ENCODE results near the gene CDKL4.
A peak's percentile ranks its signal among the peaks of the same experiment; 100 is the strongest.
"Not testable (repeated sequence)": the region's sequence is repeated elsewhere in the genome, so short reads cannot be mapped to it uniquely, and the experiment has no call there.

The CDKL4 gene

DNA sequence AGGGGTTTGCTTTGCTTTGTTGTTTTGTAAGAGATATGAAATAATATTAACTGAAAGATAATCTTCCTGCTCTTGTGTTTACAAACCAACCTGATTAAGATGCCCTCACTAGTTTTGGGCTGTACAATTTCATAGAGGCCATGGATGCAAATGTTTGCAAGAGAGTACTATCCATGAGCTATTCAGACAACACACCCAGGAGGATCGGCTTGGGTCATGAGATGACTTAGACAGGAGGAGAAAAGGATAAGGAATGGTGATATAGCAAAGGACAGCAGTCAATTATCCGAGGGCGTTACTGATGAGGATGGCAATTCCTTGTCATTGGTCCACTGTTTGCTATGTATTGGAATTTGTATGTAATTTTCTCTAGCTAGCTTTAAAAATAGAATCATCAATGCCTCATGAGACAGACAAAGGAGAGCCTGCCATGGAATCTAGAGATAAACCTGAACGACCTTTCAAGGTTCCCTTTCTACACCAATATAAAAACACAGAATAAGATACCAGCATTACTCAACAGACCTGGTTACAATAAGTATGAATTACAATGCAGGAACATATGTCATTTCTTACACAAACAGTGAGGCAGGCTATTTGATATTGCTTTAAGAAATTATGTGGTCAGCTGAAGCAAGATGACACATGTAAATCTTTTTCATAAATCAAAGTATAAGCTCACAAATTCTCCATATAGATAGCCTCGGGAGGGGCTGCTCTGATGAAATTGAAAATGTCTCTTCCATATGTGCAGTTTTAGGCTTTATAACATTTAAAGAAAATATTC lies 68.6 kb downstream of the CDKL4 start:
- no peak for DNase-seq

DNA sequence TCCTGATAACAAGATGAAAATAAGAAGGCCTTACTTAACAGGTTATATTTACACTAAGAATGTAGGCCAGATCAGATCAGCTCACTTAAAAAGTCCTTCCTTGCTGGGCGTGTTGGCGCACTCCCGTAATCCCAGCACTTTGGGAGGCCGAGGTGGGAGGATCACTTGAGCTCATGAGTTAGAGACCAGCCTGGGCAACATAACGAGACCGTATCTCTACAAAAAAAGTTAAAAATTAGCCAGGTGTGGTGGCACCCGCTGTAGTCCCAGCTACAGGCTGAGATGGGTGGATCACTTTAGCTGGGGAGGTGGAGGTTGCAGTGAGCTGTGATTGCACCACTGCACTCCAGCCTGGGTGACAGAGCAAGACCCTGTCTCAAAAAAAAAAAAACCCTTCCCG lies 69.7 kb downstream of the CDKL4 start:
- no peak for DNase-seq

DNA sequence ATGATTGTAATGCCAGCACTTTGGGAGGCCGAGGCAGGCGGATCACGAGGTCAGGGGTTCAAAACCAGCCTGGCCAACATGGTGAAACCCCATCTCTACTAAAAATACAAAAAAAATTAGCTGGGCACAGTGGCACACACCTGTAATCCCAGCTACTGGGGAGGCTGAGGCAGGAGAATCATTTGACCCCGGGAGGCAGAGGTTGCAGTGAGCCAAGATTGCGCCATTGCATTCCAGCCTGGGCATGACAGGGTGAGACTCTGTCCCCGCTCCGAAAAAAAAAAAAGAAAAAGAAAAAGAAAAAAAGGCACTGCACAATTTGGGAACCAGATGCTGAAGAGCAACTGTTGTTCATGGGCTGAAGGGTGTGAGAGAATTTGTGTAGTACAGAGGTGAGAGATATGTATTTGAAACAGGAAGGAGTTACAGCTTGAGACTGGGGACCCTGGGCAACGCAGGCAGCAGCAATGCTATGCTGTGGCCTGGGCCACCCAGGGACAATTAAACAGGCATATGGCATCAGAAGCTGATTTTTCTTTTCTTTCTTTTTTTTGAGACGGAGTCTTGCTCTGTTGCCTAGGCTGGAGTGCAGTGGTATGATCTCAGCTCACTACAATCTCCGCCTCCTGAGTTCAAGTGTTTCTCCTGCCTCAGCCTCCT lies 71.6 kb downstream of the CDKL4 start:
- DNase-seq, result not testable (repeated sequence)

- DNase-seq, result no peak
These were observed 72.1 kb downstream of the CDKL4 start for GRCh38 chr2:39171621-39172020.

- DNase-seq, result no peak
These were observed 79.7 kb downstream of the CDKL4 start for GRCh38 chr2:39164089-39164488.

DNA sequence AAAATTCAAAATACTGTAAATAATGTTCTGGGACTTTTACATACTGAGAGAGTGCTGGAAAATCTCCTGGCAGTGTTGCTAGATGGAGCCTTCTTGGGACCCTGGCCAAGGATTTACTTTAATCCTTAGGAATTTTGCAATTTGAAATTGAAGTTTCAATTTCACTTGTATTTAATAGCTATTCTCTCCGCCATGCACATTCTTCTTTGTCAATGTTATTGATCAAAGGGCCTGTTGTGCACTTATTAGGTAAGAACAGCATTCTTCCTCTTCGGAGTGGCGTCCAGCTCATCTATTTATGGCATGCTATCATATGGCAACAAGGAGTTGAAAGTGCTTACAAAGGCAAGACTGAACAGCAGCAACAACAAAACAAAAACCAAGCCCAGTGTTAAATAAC lies 82.8 kb downstream of the CDKL4 start:
- DNase-seq, result no peak

DNA sequence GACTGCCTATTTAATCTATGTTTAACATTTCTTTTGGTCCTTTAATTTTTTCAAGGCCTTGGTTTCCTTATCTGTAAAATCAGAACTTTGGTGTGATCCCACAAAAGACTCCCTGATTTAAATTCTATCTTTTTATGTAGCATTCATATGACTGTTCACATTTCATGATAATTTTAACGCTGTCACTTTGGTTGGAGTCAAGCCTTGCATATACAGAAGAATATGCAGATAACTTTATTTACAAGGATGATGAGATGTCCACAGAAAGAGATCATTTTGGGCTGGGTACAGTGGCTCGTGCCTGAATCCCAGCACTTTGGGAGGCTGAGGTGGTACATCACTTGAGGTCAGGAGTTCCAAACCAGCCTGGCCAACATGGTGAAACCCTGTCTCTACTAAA lies 84.5 kb downstream of the CDKL4 start:
- DNase-seq, result no peak

- DNase-seq, result no peak
These were observed 85.4 kb downstream of the CDKL4 start for GRCh38 chr2:39158351-39158750.

GRCh38 chr2:39156846-39157245 lies 86.9 kb downstream of the CDKL4 start:
- no peak for DNase-seq

DNA sequence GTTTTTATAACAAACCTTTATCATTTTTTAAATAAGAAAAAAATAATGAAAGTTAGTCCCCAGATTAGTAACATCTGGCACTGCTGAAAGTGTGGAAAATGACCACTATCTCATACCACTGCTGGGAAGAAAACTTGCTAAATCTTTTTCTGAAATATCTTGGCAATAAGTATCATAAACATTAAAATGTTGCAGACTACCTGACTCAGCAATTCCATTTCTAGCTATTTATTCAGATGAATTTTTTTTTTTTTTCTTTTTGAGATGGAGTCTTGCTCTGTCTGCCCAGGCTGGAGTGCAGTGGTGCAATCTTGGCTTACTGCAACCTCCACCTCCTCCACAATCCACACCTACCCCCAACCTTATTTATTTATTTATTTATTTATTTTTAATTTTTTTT lies 87.7 kb downstream of the CDKL4 start:
- DNase-seq, result no peak

DNA sequence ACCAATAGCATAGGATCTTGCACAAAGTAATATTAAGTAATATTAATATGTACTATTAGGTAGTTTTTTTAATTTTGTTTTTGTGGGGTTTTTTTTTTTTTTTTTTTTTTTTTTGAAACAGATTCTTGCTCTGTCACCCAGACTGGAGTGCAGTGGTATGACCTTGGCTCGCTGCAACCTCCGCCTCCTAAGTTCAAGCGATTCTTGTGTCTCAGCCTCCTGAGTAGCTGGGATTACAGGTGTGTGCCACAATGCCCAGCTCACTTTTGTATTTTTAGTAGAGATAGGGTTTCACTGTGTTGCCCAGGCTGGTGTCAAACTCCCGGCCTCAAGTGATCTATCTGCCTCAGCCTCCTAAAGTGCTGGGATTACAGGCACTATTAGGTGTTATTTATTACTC lies 88.2 kb downstream of the CDKL4 start:
- not testable (repeated sequence) for DNase-seq

DNA sequence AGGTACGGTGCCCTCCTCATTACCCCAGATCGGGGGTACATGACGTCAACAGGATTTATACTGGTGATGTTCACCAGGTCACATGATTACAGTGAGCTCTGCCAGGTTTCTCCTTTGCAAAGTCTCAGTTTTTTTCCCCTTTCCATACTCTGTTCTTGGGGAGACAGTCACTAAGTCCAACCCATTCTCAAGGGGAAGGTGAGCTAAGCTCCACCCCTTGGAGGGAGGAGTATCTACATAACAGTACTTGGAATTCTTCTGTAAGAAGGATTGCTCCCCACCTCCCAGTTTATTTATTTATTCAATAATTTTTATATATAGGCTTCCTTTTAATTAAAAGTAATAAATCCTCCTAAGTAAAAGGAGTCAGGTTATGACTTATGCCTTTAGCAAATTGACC lies 88.8 kb downstream of the CDKL4 start:
- DNase-seq, result no peak

- DNase-seq, result no peak
These were observed 90.5 kb downstream of the CDKL4 start for GRCh38 chr2:39153312-39153711.

- no peak for DNase-seq
These were observed 91.3 kb downstream of the CDKL4 start for GRCh38 chr2:39152504-39152903.

DNA sequence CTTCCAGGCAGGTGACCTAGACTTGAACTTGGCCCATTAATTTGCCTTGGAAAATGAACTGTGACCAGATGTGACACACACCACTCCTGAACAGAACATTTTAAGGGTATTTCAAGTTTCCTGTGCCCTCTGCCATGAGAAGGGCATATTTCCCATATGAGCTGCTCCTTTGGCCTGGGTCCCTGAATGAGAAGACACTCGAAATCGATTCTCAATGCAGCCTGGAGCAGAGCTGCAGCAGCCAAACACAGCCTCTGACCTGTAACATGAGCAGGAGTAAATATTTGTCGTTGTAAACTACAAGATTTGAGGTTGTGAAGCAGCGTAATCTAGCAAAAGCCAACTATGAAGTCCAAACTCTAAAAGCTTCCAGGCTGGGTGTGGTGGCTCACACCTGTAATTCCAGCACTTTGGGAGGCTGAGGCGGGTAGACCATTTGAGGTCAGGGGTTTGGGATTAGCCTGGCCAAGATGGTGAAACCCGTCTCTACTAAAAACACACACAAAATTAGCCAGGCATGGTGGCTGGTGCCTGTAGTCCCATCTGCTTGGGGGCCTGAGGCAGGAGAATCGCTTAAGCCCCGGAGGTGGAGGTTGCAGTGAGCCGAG lies 92.8 kb downstream of the CDKL4 start:
- peak; percentile 58 for DNase-seq

DNA sequence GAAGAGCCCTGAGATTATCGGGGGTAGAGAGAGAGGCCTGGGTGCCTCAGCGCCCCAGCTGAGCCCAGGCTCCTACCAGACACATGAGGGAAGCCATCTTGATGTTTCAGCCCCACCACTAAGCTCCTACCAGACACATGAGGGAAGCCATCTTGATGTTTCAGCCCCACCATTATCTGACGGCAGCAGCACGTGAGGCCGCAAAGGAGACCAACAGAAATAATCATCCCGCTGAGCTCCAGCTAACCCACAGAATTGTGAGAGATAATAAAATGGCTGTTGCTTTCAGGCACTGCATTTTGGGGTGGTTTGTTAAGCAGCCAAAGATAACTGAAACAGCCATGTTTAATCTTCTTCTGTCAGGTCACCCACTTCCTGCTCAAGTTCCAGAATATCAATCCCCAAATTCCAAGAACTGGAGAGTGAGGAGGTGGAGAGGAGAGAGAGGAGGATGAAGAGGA lies 93.6 kb downstream of the CDKL4 start:
- no peak for DNase-seq

- DNase-seq, result no peak
These were observed 97.1 kb downstream of the CDKL4 start for GRCh38 chr2:39146630-39147029.

GRCh38 chr2:39145906-39146421 lies 97.8 kb downstream of the CDKL4 start:
- DNase-seq, result no peak

DNA sequence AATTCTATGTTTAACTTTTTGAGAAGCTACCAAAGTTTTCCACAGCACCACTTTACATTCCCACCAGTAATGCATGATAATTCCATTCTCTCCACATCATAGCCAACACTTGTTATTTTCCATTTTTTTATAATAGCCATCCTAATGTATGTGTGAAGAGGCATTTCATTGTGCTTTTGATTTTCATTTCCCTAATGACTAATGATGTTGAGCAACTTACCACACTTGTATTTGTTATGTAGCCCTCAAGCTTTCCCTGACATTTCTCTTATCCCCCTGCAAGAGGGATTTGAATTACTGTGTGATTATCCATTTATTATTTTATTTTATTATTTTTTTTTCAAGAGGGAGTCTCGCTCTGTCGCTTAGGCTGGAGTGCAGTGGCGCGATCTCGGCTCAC lies 99.4 kb downstream of the CDKL4 start:
- DNase-seq, result no peak

DNA sequence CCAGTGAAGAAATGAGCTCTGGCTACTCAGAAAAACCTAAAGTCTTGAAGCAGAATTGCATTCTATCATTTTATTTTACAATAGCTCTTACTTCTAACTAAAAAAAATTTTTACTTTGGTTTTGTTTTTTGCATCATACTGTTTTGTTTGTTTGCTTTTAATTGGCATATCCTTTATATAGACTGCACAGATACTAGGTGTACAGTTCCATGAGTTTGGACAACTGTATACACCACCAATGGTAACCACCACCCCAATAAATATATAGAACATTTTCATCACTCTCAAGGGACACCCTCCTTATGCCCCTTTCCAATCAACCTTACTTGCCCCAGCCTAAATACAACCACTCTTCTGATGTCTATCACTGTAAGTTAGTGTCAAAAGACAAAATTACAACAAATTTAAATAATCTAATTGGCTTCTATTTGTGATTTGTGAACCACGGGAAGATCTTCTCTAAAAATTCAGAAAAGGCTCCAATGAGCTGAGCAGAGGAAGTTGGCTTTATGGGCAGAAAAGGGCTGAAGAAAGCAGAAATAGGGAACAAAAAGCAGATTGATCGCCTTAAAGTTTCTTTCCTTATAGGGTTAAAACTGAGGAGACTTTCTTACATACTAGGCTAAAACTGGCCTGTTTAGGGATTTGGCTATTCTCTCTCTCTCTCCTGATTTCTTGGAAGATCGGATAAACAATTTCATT lies 100.7 kb downstream of the CDKL4 start:
- no peak for DNase-seq

- DNase-seq, result no peak
These were observed 102.2 kb downstream of the CDKL4 start for GRCh38 chr2:39141334-39142271.

DNA sequence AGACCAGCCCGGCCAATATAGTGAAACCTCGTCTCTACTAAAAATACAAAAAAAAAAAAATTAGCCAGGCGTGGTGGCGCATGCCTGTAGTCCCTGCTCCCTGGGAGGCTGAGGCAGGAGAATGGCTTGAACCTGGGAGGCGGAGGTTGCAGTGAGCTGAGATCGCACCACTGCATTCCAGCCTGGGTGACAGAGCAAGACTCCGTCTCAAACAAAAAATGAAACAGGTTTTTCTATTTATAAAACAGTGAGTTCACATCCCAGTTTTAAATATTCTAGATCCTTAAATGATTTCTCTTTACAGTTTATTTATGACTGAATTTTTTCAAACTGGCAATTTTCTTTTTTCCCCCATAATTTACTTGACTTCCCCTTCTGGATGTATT lies 102.8 kb downstream of the CDKL4 start:
- DNase-seq, result not testable (repeated sequence)

All from NCI-H2029 (cell line).